ENCODE results near the gene MRPS11. TPM values are rescaled to one million over a fixed set of nuclear protein-coding genes. Genes with fewer than 3 reads are reported as not detected.

The MRPS11 gene
- polyA plus RNA-seq, 1 donor from 2014 or later = 57.5 TPM

- Histone ChIP-seq H3K9me2 (ENCODE audit: insufficient read depth, low read length) (no peaks in the 10 kb centered on the region), H3K9ac (ENCODE audit: low read length) (no peak overlapping the region), H3K4me2 (ENCODE audit: low read length) (no peak overlapping the region), H3K4me3 (ENCODE audit: low read length) (no peak overlapping the region), H3K27ac (ENCODE audit: low read length) (no peak overlapping the region), H2AFZ (ENCODE audit: low read depth, low read length) (no peak overlapping the region), H3K9me3 (ENCODE audit: low read length) (no peaks in the 10 kb centered on the region), H3K36me3 (ENCODE audit: insufficient read depth, low read length) (no peaks in the 10 kb centered on the region), H3K79me2 (replicated peaks; ENCODE audit: insufficient read depth, low read length) (no peaks in the 10 kb centered on the region), H3F3A (ENCODE audit: insufficient read depth, low read length, poor library complexity, severe bottlenecking) (no peaks in the 10 kb centered on the region), H4K20me1 (ENCODE audit: insufficient read depth) (no peaks in the 10 kb centered on the region), H3K27me3 (ENCODE audit: insufficient read depth, low read depth, low read length) (no peaks in the 10 kb centered on the region)
- TF ChIP-seq POLR2AphosphoS5 (IDR thresholded peaks at IDR 0.05) (no peak), TAF1 (IDR thresholded peaks at IDR 0.05; ENCODE audit: low read depth) (no peak), EP300 (conservative IDR thresholded peaks at IDR 0.05; ENCODE audit: poor library complexity, severe bottlenecking) (no peak)
Observed at GRCh38 chr15:88498996-88499395, 31.5 kb downstream of the MRPS11 start.

- H3K27me3 ChIP-seq (ENCODE audit: insufficient read depth, low read depth, low read length) = no peaks in the 10 kb centered on the region
- H3K36me3 ChIP-seq (ENCODE audit: insufficient read depth, low read length) = no peaks in the 10 kb centered on the region
- no peaks in the 10 kb centered on the region for H3K9me2 ChIP-seq (ENCODE audit: insufficient read depth, low read length)
- H2AFZ ChIP-seq (ENCODE audit: low read depth, low read length) = no peak overlapping the region
- H3K4me2 ChIP-seq (ENCODE audit: low read length) = no peak overlapping the region
- TF ChIP-seq TAF1 (IDR thresholded peaks at IDR 0.05; ENCODE audit: low read depth) (no peak), RAD21 (conservative IDR thresholded peaks at IDR 0.05) (no peak), EP300 (conservative IDR thresholded peaks at IDR 0.05; ENCODE audit: poor library complexity, severe bottlenecking) (no peak), POLR2AphosphoS5 (IDR thresholded peaks at IDR 0.05) (no peak)
- no peak overlapping the region for H3K27ac ChIP-seq (ENCODE audit: low read length)
- no peaks in the 10 kb centered on the region for H3K9me3 ChIP-seq (ENCODE audit: low read length)
- no peaks in the 10 kb centered on the region for H3F3A ChIP-seq (ENCODE audit: insufficient read depth, low read length, poor library complexity, severe bottlenecking)
- no peak overlapping the region for H3K4me3 ChIP-seq (ENCODE audit: low read length)
- no peak overlapping the region for H3K9ac ChIP-seq (ENCODE audit: low read length)
- H3K79me2 ChIP-seq (replicated peaks; ENCODE audit: insufficient read depth, low read length) = no peaks in the 10 kb centered on the region
- H4K20me1 ChIP-seq (ENCODE audit: insufficient read depth) = no peaks in the 10 kb centered on the region
Observed at GRCh38 chr15:88504445-88504844, 36.9 kb downstream of the MRPS11 start.

GRCh38 chr15:88505721-88506120, 38.2 kb downstream of the MRPS11 start:
- no peaks in the 10 kb centered on the region for H3K36me3 ChIP-seq (ENCODE audit: insufficient read depth, low read length)
- H3K27ac ChIP-seq (ENCODE audit: low read length) = no peak overlapping the region
- H2AFZ ChIP-seq (ENCODE audit: low read depth, low read length) = no peak overlapping the region
- TF ChIP-seq RAD21 (conservative IDR thresholded peaks at IDR 0.05) (no peak), MXI1 (conservative IDR thresholded peaks at IDR 0.05; ENCODE audit: poor library complexity, severe bottlenecking) (no peak), CTCF (IDR thresholded peaks at IDR 0.05; ENCODE audit: poor library complexity, severe bottlenecking) (no peak), SMC3 (conservative IDR thresholded peaks at IDR 0.05; ENCODE audit: poor library complexity) (no peak), POLR2AphosphoS5 (IDR thresholded peaks at IDR 0.05) (no peak), TAF1 (IDR thresholded peaks at IDR 0.05; ENCODE audit: low read depth) (no peak)
- no peaks in the 10 kb centered on the region for H3F3A ChIP-seq (ENCODE audit: insufficient read depth, low read length, poor library complexity, severe bottlenecking)
- H3K79me2 ChIP-seq (replicated peaks; ENCODE audit: insufficient read depth, low read length) = no peaks in the 10 kb centered on the region
- H3K9me3 ChIP-seq (ENCODE audit: low read length) = no peaks in the 10 kb centered on the region
- H4K20me1 ChIP-seq (ENCODE audit: insufficient read depth) = no peaks in the 10 kb centered on the region
- no peak overlapping the region for H3K4me3 ChIP-seq (ENCODE audit: low read length)
- no peak overlapping the region for H3K4me2 ChIP-seq (ENCODE audit: low read length)
- H3K27me3 ChIP-seq (ENCODE audit: insufficient read depth, low read depth, low read length) = no peaks in the 10 kb centered on the region
- no peak overlapping the region for H3K9ac ChIP-seq (ENCODE audit: low read length)
- no peaks in the 10 kb centered on the region for H3K9me2 ChIP-seq (ENCODE audit: insufficient read depth, low read length)

GRCh38 chr15:88506628-88507027, 39.1 kb downstream of the MRPS11 start:
- no peaks in the 10 kb centered on the region for H3K9me3 ChIP-seq (ENCODE audit: low read length)
- H3K79me2 ChIP-seq (replicated peaks; ENCODE audit: insufficient read depth, low read length) = no peaks in the 10 kb centered on the region
- no peak overlapping the region for H3K4me2 ChIP-seq (ENCODE audit: low read length)
- H3K9me2 ChIP-seq (ENCODE audit: insufficient read depth, low read length) = no peaks in the 10 kb centered on the region
- no peak overlapping the region for H2AFZ ChIP-seq (ENCODE audit: low read depth, low read length)
- no peaks in the 10 kb centered on the region for H3K27me3 ChIP-seq (ENCODE audit: insufficient read depth, low read depth, low read length)
- no peaks in the 10 kb centered on the region for H3F3A ChIP-seq (ENCODE audit: insufficient read depth, low read length, poor library complexity, severe bottlenecking)
- H3K27ac ChIP-seq (ENCODE audit: low read length) = no peak overlapping the region
- no peaks in the 10 kb centered on the region for H3K36me3 ChIP-seq (ENCODE audit: insufficient read depth, low read length)
- H4K20me1 ChIP-seq (ENCODE audit: insufficient read depth) = no peaks in the 10 kb centered on the region
- TF ChIP-seq POLR2AphosphoS5 (IDR thresholded peaks at IDR 0.05) = no peak
- TF ChIP-seq REST (IDR thresholded peaks at IDR 0.05; ENCODE audit: borderline replicate concordance) = no peak
- no peak for TF ChIP-seq EP300 (conservative IDR thresholded peaks at IDR 0.05; ENCODE audit: poor library complexity, severe bottlenecking)
- no peak for TF ChIP-seq MXI1 (conservative IDR thresholded peaks at IDR 0.05; ENCODE audit: poor library complexity, severe bottlenecking)
- TF ChIP-seq EZH2 (IDR thresholded peaks at IDR 0.05; ENCODE audit: borderline replicate concordance, insufficient read depth, low read length, poor library complexity, severe bottlenecking) = no peak
- no peak for TF ChIP-seq RAD21 (conservative IDR thresholded peaks at IDR 0.05)
- no peak for TF ChIP-seq SMC3 (conservative IDR thresholded peaks at IDR 0.05; ENCODE audit: poor library complexity)
- no peak for TF ChIP-seq TAF1 (IDR thresholded peaks at IDR 0.05; ENCODE audit: low read depth)
- no peak for TF ChIP-seq CTCF (IDR thresholded peaks at IDR 0.05; ENCODE audit: poor library complexity, severe bottlenecking)
- no peak overlapping the region for H3K9ac ChIP-seq (ENCODE audit: low read length)
- H3K4me3 ChIP-seq (ENCODE audit: low read length) = no peak overlapping the region

Measured in neural cell (in vitro differentiated cells).